Mesendoderm (in vitro differentiated cells): ENCODE measurements around the gene PRPF40A.
"Not testable (repeated sequence)": the region's sequence is repeated elsewhere in the genome, so short reads cannot be mapped to it uniquely, and the experiment has no call there.

Experiments
- DNase-seq: peaks from one replicate; pipeline ENCODE4 v3.0.0; 2013
- H2AK5ac ChIP-seq: 2 replicates; pipeline ENCODE4 v1.6.1; 2013; ENCODE audit warnings: low read length, inconsistent platforms
- H2BK120ac ChIP-seq: 2 replicates; pipeline ENCODE4 v1.6.1; 2013; ENCODE audit warnings: low read depth, mild to moderate bottlenecking, low read length, moderate library complexity, mixed read lengths
- H2BK15ac ChIP-seq: replicated peaks from 2 replicates; pipeline ENCODE4 v1.6.1; 2013; ENCODE audit warnings: low read depth, mild to moderate bottlenecking, moderate library complexity
- H2BK5ac ChIP-seq: 2 replicates; pipeline ENCODE4 v1.6.1; 2013; ENCODE audit warnings: low read length, inconsistent platforms
- H3K18ac ChIP-seq: 2 replicates; pipeline ENCODE4 v1.6.1; 2013; ENCODE audit warnings: mild to moderate bottlenecking, low read length, mixed read lengths
- H3K23ac ChIP-seq: one replicate; pipeline ENCODE4 v1.6.1; 2013; ENCODE audit warnings: low read length
- H3K27ac ChIP-seq: 2 replicates; pipeline ENCODE4 v1.5.1; 2013; ENCODE audit warnings: low read depth, mild to moderate bottlenecking, inconsistent platforms, low read length, moderate library complexity
- H3K27me3 ChIP-seq: 2 replicates; pipeline ENCODE4 v1.6.1; 2013; ENCODE audit warnings: low read length, control low read depth, mild to moderate bottlenecking, inconsistent platforms; ENCODE audit not compliant: insufficient read depth, poor library complexity
- H3K36me3 ChIP-seq: 2 replicates; pipeline ENCODE4 v1.6.1; 2013; ENCODE audit warnings: low read length, inconsistent platforms; ENCODE audit not compliant: control insufficient read depth, insufficient read depth
- H3K4ac ChIP-seq: one replicate; pipeline ENCODE4 v1.6.1; 2013; ENCODE audit warnings: low read depth, mild to moderate bottlenecking, low read length, moderate library complexity
- H3K4me1 ChIP-seq: 2 replicates; pipeline ENCODE4 v1.6.1; 2013; ENCODE audit warnings: low read depth, low read length, inconsistent platforms; ENCODE audit not compliant: control insufficient read depth
- H3K4me2 ChIP-seq: 2 replicates; pipeline ENCODE4 v1.6.1; 2013; ENCODE audit warnings: low read length
- H3K4me3 ChIP-seq: 2 replicates; pipeline ENCODE4 v1.5.1; 2013; ENCODE audit warnings: mild to moderate bottlenecking, low read length
- H3K56ac ChIP-seq: one replicate; pipeline ENCODE4 v1.6.1; 2013; ENCODE audit warnings: low read length
- H3K79me1 ChIP-seq: 2 replicates; pipeline ENCODE4 v1.6.1; 2013; ENCODE audit warnings: low read length, inconsistent platforms
- H3K79me2 ChIP-seq: 2 replicates; pipeline ENCODE4 v1.6.1; 2013; ENCODE audit warnings: mild to moderate bottlenecking, low read length; ENCODE audit not compliant: control insufficient read depth, insufficient read depth
- H3K9ac ChIP-seq: 2 replicates; pipeline ENCODE4 v1.6.1; 2013; ENCODE audit warnings: low read length, inconsistent platforms
- H4K5ac ChIP-seq: one replicate; pipeline ENCODE4 v1.6.1; 2013; ENCODE audit warnings: low read length
- H4K8ac ChIP-seq: one replicate; pipeline ENCODE4 v1.6.1; 2013; ENCODE audit warnings: low read depth, mild to moderate bottlenecking, control low read depth, low read length, moderate library complexity
- WGBS: extraction: QIAGEN DNeasy Blood & Tissue Kit; methylation state at CpG from one replicate; pipeline ENCODE4 v1.1.7; 2013; ENCODE audit warnings: low lambda C conversion rate, missing lambda C conversion rate; ENCODE audit not compliant: insufficient coverage; ENCODE audit errors: extremely low coverage; 5-methylcytosine and 5-hydroxymethylcytosine counted together

PRPF40A gene

GRCh38 chr2:152740743-152741328 is 23.6 kb upstream of the PRPF40A start:
- Histone ChIP-seq H3K23ac (no peak overlapping the region), H3K9ac (no peak overlapping the region), H4K5ac (no peak overlapping the region), H2BK5ac (no peak overlapping the region), H3K79me1 (no peaks in the 10 kb centered on the region), H3K4me3 (no peak overlapping the region), H2BK120ac (no peak overlapping the region), H2AK5ac (no peak overlapping the region), H3K79me2 (no peaks in the 10 kb centered on the region), H3K27me3 (no peaks in the 10 kb centered on the region), H2BK15ac (no peak overlapping the region), H3K4me1 (no peaks in the 10 kb centered on the region), H4K8ac (no peak overlapping the region), H3K36me3 (no peaks in the 10 kb centered on the region), H3K4me2 (no peak overlapping the region), H3K56ac (no peak overlapping the region), H3K4ac (no peak overlapping the region), H3K27ac (no peak overlapping the region), H3K18ac (no peak overlapping the region)
- DNase-seq, result peak; percentile 63
- 100% methylated on average over 1 of the region's 2 CpGs for WGBS

- not testable (repeated sequence) for H4K8ac ChIP-seq, H3K36me3 ChIP-seq, H3K4ac ChIP-seq, H4K5ac ChIP-seq, H3K23ac ChIP-seq, H2BK15ac ChIP-seq, DNase-seq, H3K4me3 ChIP-seq, H3K27me3 ChIP-seq, H3K9ac ChIP-seq, H3K18ac ChIP-seq, H3K56ac ChIP-seq, H2BK120ac ChIP-seq, H3K79me1 ChIP-seq, H3K79me2 ChIP-seq, H3K4me2 ChIP-seq, H3K27ac ChIP-seq, H2BK5ac ChIP-seq, H2AK5ac ChIP-seq, H3K4me1 ChIP-seq
- no CpG with 5 or more reads among the region's 1 CpG for WGBS
These were observed 22.4 kb upstream of the PRPF40A start for GRCh38 chr2:152739705-152740104.

- Histone ChIP-seq H3K56ac (no peak overlapping the region), H4K8ac (no peak overlapping the region), H2BK5ac (no peak overlapping the region), H2BK15ac (no peak overlapping the region), H3K9ac (no peak overlapping the region), H4K5ac (no peak overlapping the region), H2BK120ac (no peak overlapping the region), H3K4me1 (no peaks in the 10 kb centered on the region), H3K4ac (no peak overlapping the region), H3K27me3 (no peaks in the 10 kb centered on the region), H3K4me3 (no peak overlapping the region), H3K18ac (no peak overlapping the region), H3K79me2 (no peaks in the 10 kb centered on the region), H3K23ac (no peak overlapping the region), H3K4me2 (no peak overlapping the region), H3K27ac (no peak overlapping the region), H3K79me1 (peaks cover 1% of the 10 kb centered on the region), H2AK5ac (no peak overlapping the region), H3K36me3 (no peaks in the 10 kb centered on the region)
- no peak for DNase-seq
- no CpG with 5 or more reads among the region's 2 CpGs for WGBS
These were observed 21.2 kb upstream of the PRPF40A start for GRCh38 chr2:152738438-152738837.

- no CpG with 5 or more reads among the region's 1 CpG for WGBS
- H3K9ac ChIP-seq, H2BK15ac ChIP-seq, H3K4me3 ChIP-seq, H3K36me3 ChIP-seq, DNase-seq, H3K79me2 ChIP-seq, H3K27me3 ChIP-seq, H4K8ac ChIP-seq, H3K4ac ChIP-seq, H3K18ac ChIP-seq, H3K56ac ChIP-seq, H2BK120ac ChIP-seq, H3K23ac ChIP-seq, H4K5ac ChIP-seq, H3K4me1 ChIP-seq, H3K4me2 ChIP-seq, H3K27ac ChIP-seq, H2BK5ac ChIP-seq, H3K79me1 ChIP-seq, H2AK5ac ChIP-seq: not testable (repeated sequence)
These were observed 20.2 kb upstream of the PRPF40A start for GRCh38 chr2:152737509-152737908.

GRCh38 chr2:152730591-152731333 is 13.5 kb upstream of the PRPF40A start:
- no peak overlapping the region for H3K27ac ChIP-seq
- no peak overlapping the region for H2AK5ac ChIP-seq
- H2BK5ac ChIP-seq, result no peak overlapping the region
- H3K36me3 ChIP-seq, result no peaks in the 10 kb centered on the region
- no peaks in the 10 kb centered on the region for H3K4me1 ChIP-seq
- no peak overlapping the region for H2BK15ac ChIP-seq
- no CpG with 5 or more reads among the region's 1 CpG for WGBS
- no peak overlapping the region for H3K4ac ChIP-seq
- H3K4me3 ChIP-seq, result no peak overlapping the region
- H2BK120ac ChIP-seq, result no peak overlapping the region
- DNase-seq, result no peak
- no peak overlapping the region for H4K8ac ChIP-seq
- peaks cover 14% of the 10 kb centered on the region for H3K79me2 ChIP-seq
- H3K18ac ChIP-seq, result no peak overlapping the region
- peaks cover 6% of the 10 kb centered on the region for H3K79me1 ChIP-seq
- H3K9ac ChIP-seq, result no peak overlapping the region
- no peak overlapping the region for H3K23ac ChIP-seq
- no peak overlapping the region for H3K56ac ChIP-seq
- no peaks in the 10 kb centered on the region for H3K27me3 ChIP-seq
- H4K5ac ChIP-seq, result no peak overlapping the region
- H3K4me2 ChIP-seq, result no peak overlapping the region

DNA sequence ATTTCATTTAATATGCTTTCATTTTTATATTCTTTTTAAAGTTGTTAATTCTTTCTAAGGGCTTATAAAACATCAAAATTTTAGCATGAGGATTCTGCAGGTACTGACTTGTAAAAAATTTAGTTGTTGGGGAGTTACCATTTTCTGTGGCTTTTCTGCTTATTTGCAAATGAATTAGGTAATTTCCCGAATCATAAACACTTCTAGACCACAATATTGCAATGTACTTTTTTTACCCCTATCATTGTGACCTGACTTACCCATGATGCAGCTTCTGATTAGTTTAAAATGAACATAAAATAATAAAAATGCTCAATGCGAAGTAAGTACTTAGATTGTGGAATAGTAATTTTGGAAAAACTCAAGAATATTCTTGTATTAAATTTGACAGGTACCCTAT is 12.6 kb upstream of the PRPF40A start:
- H4K8ac ChIP-seq, result no peak overlapping the region
- H2AK5ac ChIP-seq, result no peak overlapping the region
- H4K5ac ChIP-seq, result no peak overlapping the region
- H3K18ac ChIP-seq, result no peak overlapping the region
- no peak overlapping the region for H3K56ac ChIP-seq
- no peak overlapping the region for H3K4ac ChIP-seq
- H3K23ac ChIP-seq, result no peak overlapping the region
- no peak overlapping the region for H2BK5ac ChIP-seq
- H2BK15ac ChIP-seq, result no peak overlapping the region
- peaks cover 14% of the 10 kb centered on the region for H3K79me2 ChIP-seq
- peaks cover 6% of the 10 kb centered on the region for H3K79me1 ChIP-seq
- no peak for DNase-seq
- H3K9ac ChIP-seq, result no peak overlapping the region
- no peak overlapping the region for H2BK120ac ChIP-seq
- no peaks in the 10 kb centered on the region for H3K36me3 ChIP-seq
- no CpG with 5 or more reads among the region's 2 CpGs for WGBS
- no peak overlapping the region for H3K4me2 ChIP-seq
- no peak overlapping the region for H3K27ac ChIP-seq
- no peak overlapping the region for H3K4me3 ChIP-seq
- no peaks in the 10 kb centered on the region for H3K27me3 ChIP-seq
- no peaks in the 10 kb centered on the region for H3K4me1 ChIP-seq
